ENCODE measurements around the gene ADGRL3.

ADGRL3 gene

GRCh38 chr4:61320631-61321030, 120.5 kb downstream of the ADGRL3 start:
- no peak overlapping the region for H3K4me3 ChIP-seq (ENCODE audit: low read depth, low read length)
- no peak for TF ChIP-seq CTCF (IDR thresholded peaks at IDR 0.05; ENCODE audit: low read depth, low read length, missing control alignments)
- no peak for DNase-seq (ENCODE audit: low read depth)

- TF ChIP-seq CTCF (IDR thresholded peaks at IDR 0.05; ENCODE audit: low read depth, low read length, missing control alignments) = no peak
- H3K4me3 ChIP-seq (ENCODE audit: low read depth, low read length) = no peak overlapping the region
- DNase-seq (ENCODE audit: low read depth) = no peak
Measured at GRCh38 chr4:61332693-61333092, 132.6 kb downstream of the ADGRL3 start.

GRCh38 chr4:61333490-61333889, 133.4 kb downstream of the ADGRL3 start:
- no peak overlapping the region for H3K4me3 ChIP-seq (ENCODE audit: low read depth, low read length)
- no peak for TF ChIP-seq CTCF (IDR thresholded peaks at IDR 0.05; ENCODE audit: low read depth, low read length, missing control alignments)
- DNase-seq (ENCODE audit: low read depth) = no peak

- TF ChIP-seq CTCF (IDR thresholded peaks at IDR 0.05; ENCODE audit: low read depth, low read length, missing control alignments) = no peak
- no peak for DNase-seq (ENCODE audit: low read depth)
- no peak overlapping the region for H3K4me3 ChIP-seq (ENCODE audit: low read depth, low read length)
Measured at GRCh38 chr4:61335241-61335763, 135.2 kb downstream of the ADGRL3 start.

GRCh38 chr4:61336488-61336887, 136.4 kb downstream of the ADGRL3 start:
- no peak for DNase-seq (ENCODE audit: low read depth)
- no peak overlapping the region for H3K4me3 ChIP-seq (ENCODE audit: low read depth, low read length)
- no peak for TF ChIP-seq CTCF (IDR thresholded peaks at IDR 0.05; ENCODE audit: low read depth, low read length, missing control alignments)

- no peak for DNase-seq (ENCODE audit: low read depth)
- H3K4me3 ChIP-seq (ENCODE audit: low read depth, low read length) = no peak overlapping the region
- TF ChIP-seq CTCF (IDR thresholded peaks at IDR 0.05; ENCODE audit: low read depth, low read length, missing control alignments) = no peak
Measured at GRCh38 chr4:61336916-61337315, 136.8 kb downstream of the ADGRL3 start.

- no peak for TF ChIP-seq CTCF (IDR thresholded peaks at IDR 0.05; ENCODE audit: low read depth, low read length, missing control alignments)
- no peak for DNase-seq (ENCODE audit: low read depth)
- no peak overlapping the region for H3K4me3 ChIP-seq (ENCODE audit: low read depth, low read length)
Measured at GRCh38 chr4:61342061-61342460, 141.9 kb downstream of the ADGRL3 start.

All from GM12864 (cell line).